Pancreas (tissue), 10 donors: ENCODE results near the gene CCDC201. TPM values are rescaled to one million over a fixed set of nuclear protein-coding genes. Genes with fewer than 3 reads are reported as not detected.

Experiments
- ATAC-seq, 4 donors: fragments of 200-7000 bp; cut with Tn5 transposase; one replicate each; pipeline versions ENCODE4 v1.8.0 to v1.9.1; 2020; ENCODE audit warnings: mild to moderate bottlenecking in 4 of 4, moderate library complexity in 4 of 4
- DNase-seq, 6 donors: peaks; one replicate each; pipeline ENCODE4 v3.0.0-alpha.2; 2020
- FAIRE-seq: peaks from 2 replicates; lab custom pipeline; 2012; peaks lifted over from hg19 to GRCh38; lab: Jason Lieb, UNC
- H3K27ac ChIP-seq, 4 donors: fragments of 200-600 bp; sonication (generic); 1 replicate in 3 of 4; 2 replicates in 1 of 4; pipeline versions ENCODE4 v1.5.0 to v1.8.0; 2020
- H3K27me3 ChIP-seq, 4 donors: fragments of 200-600 bp; one replicate each; pipeline ENCODE4 v1.8.0; 2021
- H3K36me3 ChIP-seq, 3 donors: fragments of 200-600 bp; sonication (generic) in 1 of 3; one replicate each; pipeline versions ENCODE4 v1.5.0 to v1.8.0; 2020 to 2021
- H3K4me1 ChIP-seq, 3 donors: fragments of 200-600 bp; one replicate each; pipeline ENCODE4 v1.8.0; 2021
- H3K4me3 ChIP-seq, 4 donors: fragments of 200-600 bp; sonication (generic) in 2 of 4; one replicate each; pipeline versions ENCODE4 v1.5.0 to v1.8.0; 2020 to 2021
- H3K9me3 ChIP-seq, 4 donors: fragments of 200-600 bp; one replicate each; pipeline ENCODE4 v1.8.0; 2021
- CTCF ChIP-seq, 4 donors: fragments of 200-600 bp; sonication (generic) in 3 of 4; IDR thresholded peaks; one replicate each; pipeline versions ENCODE4 v1.5.0 to v1.8.0; 2021; ENCODE audit warnings: antibody characterized with exemption in 4 of 4
- WGBS, 2 donors: extraction: QIAGEN DNeasy Blood & Tissue Kit; methylation state at CpG; one replicate each; pipeline ENCODE4 v1.1.7; 2013; 5-methylcytosine and 5-hydroxymethylcytosine counted together
- intact Hi-C, 3 donors: fragments of 100-400 bp; cut with DNase I; formaldehyde crosslinking; loops; one replicate each; pipeline versions ENCODE4 v1.11.1 to v1.14.2; 2022
- polyA plus RNA-seq, 2 donors: library from polyadenylated mRNA; stranded (reverse); fragments of 200-250 nt; gene quantifications; one replicate each; pipeline ENCODE4 v1.2.3, GENCODE V29; 2013
- total RNA-seq, 6 donors: library from RNA; stranded (reverse); fragmentation: NEBNext Ultra II Directional in 4 of 6; extraction: Animal tissue kit (Norgen Biotek cat#: 25700) in 4 of 6; gene quantifications; one replicate each; pipeline versions ENCODE4 v1.2.1 to v1.2.4, GENCODE V29; 2021 to 2023
- donor health status: healthy with polysubstance abuse.
- donor health status: DM: no; HTN: no; CAD: no; lungs with moderate emphysema.
- donor health status: DM: no; HTN: no; CAD: no.
- donor health status: control.
- donor health status: control.
- donor health status: Bipolar disorder and iron deficiency.
- donor health status: DM: yes; HTN: yes; CAD: no.
- donor health status: DM: no; HTN: no; CAD: no.
- donor health status: DM: no; HTN: no; CAD: no.
- donor health status: DM: yes; HTN: yes; CAD: no.

Gene CCDC201
- total RNA-seq: not detected
- not detected for polyA plus RNA-seq

GRCh38 chr7:45873035-45873354, at the start of gene CCDC201:
Gene CCDC201 (minus strand): TSS chr7:45873082. CDS start chr7:45873007, 75 bp downstream.
- H3K9me3 ChIP-seq: no peaks in the 10 kb centered on the region
- WGBS, 2 donors: 79 to 83% methylated on average over 7 of the region's 7 CpGs
- no peaks in the 10 kb centered on the region for H3K36me3 ChIP-seq
- no peak within 1 kb of the TSS for H3K4me3 ChIP-seq
- DNase-seq: no peak
- no peaks in the 10 kb centered on the region for H3K27me3 ChIP-seq
- no peak for ATAC-seq
- TF ChIP-seq CTCF (IDR thresholded peaks at IDR 0.05): no peak
- no peaks in the 10 kb centered on the region for H3K4me1 ChIP-seq
- no peak within 1 kb of the TSS for H3K27ac ChIP-seq
- FAIRE-seq: no peak
- intact Hi-C loops: no loop called here

- 8 to 10% methylated on average over 36 of the region's 36 CpGs for WGBS, 2 donors
- Histone ChIP-seq H3K4me1 (peaks cover 0 to 36% (median 11%) of the 10 kb centered on the region in 3 donors), H3K27ac (no peak overlapping the region), H3K36me3 (no peaks in the 10 kb centered on the region), H3K4me3 (peak overlapping the region in 1 of 4 donors; percentile 45), H3K27me3 (peaks cover 0 to 14% (median 2%) of the 10 kb centered on the region in 4 donors), H3K9me3 (no peaks in the 10 kb centered on the region)
- peak; percentile 22 to 55 (median 42) for TF ChIP-seq CTCF (IDR thresholded peaks at IDR 0.05)
- peak in 3 of 4 donors; percentile 29 to 58 (median 47) for ATAC-seq
- FAIRE-seq: no peak
- intact Hi-C loops: loop anchor here in 1 of 3 donors (10.0 kb wide), 1 partner anchor 433 kb away; no protein-coding TSS in a partner anchor
- peak in 4 of 6 donors; percentile 13 to 65 (median 42) for DNase-seq
Observed at GRCh38 chr7:45921699-45922519, 49.0 kb upstream of the CCDC201 start.

GRCh38 chr7:45921381-45921698, 48.5 kb upstream of the CCDC201 start:
- TF ChIP-seq CTCF (IDR thresholded peaks at IDR 0.05): no peak
- intact Hi-C loops: loop anchor here in 1 of 3 donors (10.0 kb wide), 1 partner anchor 433 kb away; no protein-coding TSS in a partner anchor
- Histone ChIP-seq H3K27me3 (peaks cover 0 to 14% (median 2%) of the 10 kb centered on the region in 4 donors), H3K36me3 (no peaks in the 10 kb centered on the region), H3K4me1 (peaks cover 0 to 36% (median 11%) of the 10 kb centered on the region in 3 donors), H3K9me3 (no peaks in the 10 kb centered on the region), H3K4me3 (peak overlapping the region in 3 of 4 donors; percentile 24 to 45 (median 39)), H3K27ac (no peak overlapping the region)
- DNase-seq (peak in 2 of 6 donors; percentile 61 to 79), FAIRE-seq (no peak), ATAC-seq (no peak)
- 4% methylated on average over 23 to 31 of the region's 31 CpGs for WGBS, 2 donors

GRCh38 chr7:45920502-45921380, 47.9 kb upstream of the CCDC201 start, which contains the start of gene IGFBP3:
Gene IGFBP3 (minus strand): TSS chr7:45921272. CDS start chr7:45921140, 132 bp downstream.
- intact Hi-C loops: loop anchor here in 1 of 3 donors (10.0 kb wide), 1 partner anchor 434 kb away; no protein-coding TSS in a partner anchor
- peaks cover 0 to 36% (median 11%) of the 10 kb centered on the region in 3 donors for H3K4me1 ChIP-seq
- TF ChIP-seq CTCF (IDR thresholded peaks at IDR 0.05): no peak
- H3K27ac ChIP-seq: no peak within 1 kb of the TSS
- H3K9me3 ChIP-seq: no peaks in the 10 kb centered on the region
- H3K27me3 ChIP-seq: peaks cover 0 to 14% (median 2%) of the 10 kb centered on the region in 4 donors
- 1% methylated on average over 101 to 111 of the region's 111 CpGs for WGBS, 2 donors
- H3K4me3 ChIP-seq: peak within 1 kb of the TSS; percentile 22 to 45 (median 32)
- peak; percentile 28 to 72 (median 65) for ATAC-seq
- H3K36me3 ChIP-seq: no peaks in the 10 kb centered on the region
- peak; percentile 40 to 81 (median 66) for DNase-seq
- no peak for FAIRE-seq
